ENCODE measurements around the gene CPNE1.
A peak's percentile ranks its signal among the peaks of the same experiment; 100 is the strongest.

CPNE1 gene

GRCh38 chr20:35652641-35653429, 11.9 kb downstream of the CPNE1 start:
- DNase-seq: no peak

GRCh38 chr20:35651958-35652357, 12.7 kb downstream of the CPNE1 start:
- DNase-seq: no peak

DNA sequence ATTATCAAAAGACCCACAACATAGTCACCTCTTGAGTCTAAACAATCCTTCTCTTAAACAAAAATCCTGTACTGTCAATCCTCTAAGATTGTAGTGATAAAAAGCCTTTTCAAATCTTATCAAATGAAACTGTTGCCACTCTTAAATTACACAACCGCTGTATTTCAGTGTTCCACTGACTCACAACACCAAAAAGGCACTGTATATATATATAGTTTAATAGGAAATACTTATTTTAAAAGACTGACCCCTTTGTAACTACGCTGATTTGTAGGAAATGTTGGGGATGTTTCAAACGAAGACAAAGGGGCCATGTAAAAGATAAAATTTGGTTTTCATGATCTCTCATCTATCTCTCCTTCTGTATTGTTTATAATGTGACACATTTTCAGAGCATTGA, 14.1 kb downstream of the CPNE1 start:
- DNase-seq: no peak

DNA sequence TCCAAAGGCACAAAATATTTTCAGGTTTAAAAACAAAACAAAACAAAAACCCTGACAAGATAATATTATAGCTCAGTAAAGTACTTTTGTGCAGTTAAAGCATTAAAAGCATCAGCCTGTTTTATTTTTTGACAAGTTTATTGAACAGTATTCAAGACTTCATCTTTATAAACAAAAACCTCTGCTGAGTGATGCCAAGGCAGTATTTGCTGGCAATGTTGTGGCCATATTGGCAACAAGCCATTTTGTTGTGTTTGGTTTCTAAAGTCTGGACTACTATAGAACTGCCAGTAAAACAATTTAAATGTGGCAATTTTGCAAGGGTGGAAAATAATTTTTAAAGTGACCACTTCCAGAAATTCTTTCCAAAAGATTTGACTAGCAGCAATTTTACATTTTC, 15.9 kb downstream of the CPNE1 start:
- DNase-seq: no peak

GRCh38 chr20:35644806-35645205, 19.9 kb downstream of the CPNE1 start:
- DNase-seq: no peak

GRCh38 chr20:35643045-35643444, 21.7 kb downstream of the CPNE1 start:
- DNase-seq: no peak

- DNase-seq: no peak
These were observed 23.0 kb downstream of the CPNE1 start for GRCh38 chr20:35641743-35642142.

DNA sequence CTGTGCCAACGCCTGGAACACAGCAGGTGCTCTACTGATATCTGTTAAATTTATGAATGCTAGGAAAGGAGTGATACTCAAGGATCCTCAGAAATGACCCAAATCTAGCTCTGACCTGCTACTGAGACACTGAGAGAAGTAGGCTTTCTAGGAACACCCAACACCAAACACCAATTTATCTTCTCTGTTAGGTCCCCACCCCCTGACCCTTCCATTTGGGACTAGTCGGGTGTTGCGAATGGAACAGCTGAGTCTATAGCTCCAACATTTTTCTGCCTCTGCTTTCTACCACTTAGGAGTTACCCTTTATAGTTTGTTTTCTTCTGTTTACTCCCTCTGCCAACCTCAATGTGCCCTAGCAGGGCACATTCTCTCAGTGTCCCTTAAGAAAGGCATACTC, 24.0 kb downstream of the CPNE1 start:
- DNase-seq: no peak

DNA sequence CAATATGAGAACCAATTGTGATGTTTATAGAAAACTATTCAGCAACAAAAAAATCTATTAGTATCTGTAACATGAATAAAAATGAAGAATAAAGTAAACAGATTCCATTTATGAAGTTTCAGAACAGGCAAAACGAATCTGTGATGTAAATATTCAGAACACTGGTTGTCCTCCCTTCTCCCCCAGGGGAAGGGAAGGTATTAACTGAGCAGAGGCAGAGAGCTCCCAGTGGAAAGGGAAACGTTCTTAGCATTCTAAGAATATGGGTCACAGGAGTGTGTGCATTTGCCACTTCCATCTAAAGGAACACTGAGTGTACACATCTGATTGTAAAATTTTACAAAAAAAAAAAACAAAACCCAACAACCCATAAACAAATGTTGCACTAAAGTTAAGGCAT, 25.9 kb downstream of the CPNE1 start:
- DNase-seq: no peak

- DNase-seq: no peak
These were observed 27.4 kb downstream of the CPNE1 start for GRCh38 chr20:35637276-35637675.

GRCh38 chr20:35636095-35636494, 28.6 kb downstream of the CPNE1 start:
- DNase-seq: no peak

- no peak for DNase-seq
These were observed 29.0 kb downstream of the CPNE1 start for GRCh38 chr20:35635652-35636051.

GRCh38 chr20:35632539-35633115, 32.1 kb downstream of the CPNE1 start:
- no peak for DNase-seq

- DNase-seq: no peak
These were observed 34.1 kb downstream of the CPNE1 start for GRCh38 chr20:35630636-35631035.

DNA sequence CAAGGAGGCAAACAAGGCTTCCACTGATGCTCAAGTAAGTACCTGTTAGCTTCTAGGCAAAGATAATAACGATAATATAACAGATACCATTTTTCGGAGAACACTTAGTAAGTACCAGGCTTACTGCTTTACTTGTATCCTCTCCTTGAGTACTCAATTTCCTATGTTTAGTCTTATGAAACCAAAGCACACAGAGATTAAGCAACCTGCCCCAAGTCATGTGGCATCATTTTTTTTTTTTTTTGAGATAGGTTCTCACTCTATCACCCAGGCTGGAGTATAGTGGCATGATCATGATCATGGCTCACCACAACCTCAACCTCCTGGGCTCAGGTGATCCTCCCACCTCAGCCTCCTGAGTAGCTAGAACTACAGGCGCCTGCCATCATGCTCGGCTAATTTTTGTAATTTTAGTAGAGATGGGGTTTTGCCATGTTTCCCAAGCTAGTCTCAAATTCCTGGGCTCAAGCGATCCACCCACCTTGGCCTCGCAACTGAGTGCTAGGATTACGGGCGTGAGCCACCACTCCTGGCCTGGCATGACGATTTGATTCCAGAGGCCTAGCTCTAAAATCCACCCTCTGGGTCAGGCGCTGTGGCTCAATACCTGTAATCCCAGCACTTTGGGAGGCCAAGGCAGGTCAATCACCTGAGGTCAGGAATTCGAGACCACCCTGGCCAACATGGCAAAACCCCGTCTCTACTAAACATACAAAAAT, 35.1 kb downstream of the CPNE1 start:
- no peak for DNase-seq

GRCh38 chr20:35627121-35627520, 37.6 kb downstream of the CPNE1 start:
- no peak for DNase-seq

DNA sequence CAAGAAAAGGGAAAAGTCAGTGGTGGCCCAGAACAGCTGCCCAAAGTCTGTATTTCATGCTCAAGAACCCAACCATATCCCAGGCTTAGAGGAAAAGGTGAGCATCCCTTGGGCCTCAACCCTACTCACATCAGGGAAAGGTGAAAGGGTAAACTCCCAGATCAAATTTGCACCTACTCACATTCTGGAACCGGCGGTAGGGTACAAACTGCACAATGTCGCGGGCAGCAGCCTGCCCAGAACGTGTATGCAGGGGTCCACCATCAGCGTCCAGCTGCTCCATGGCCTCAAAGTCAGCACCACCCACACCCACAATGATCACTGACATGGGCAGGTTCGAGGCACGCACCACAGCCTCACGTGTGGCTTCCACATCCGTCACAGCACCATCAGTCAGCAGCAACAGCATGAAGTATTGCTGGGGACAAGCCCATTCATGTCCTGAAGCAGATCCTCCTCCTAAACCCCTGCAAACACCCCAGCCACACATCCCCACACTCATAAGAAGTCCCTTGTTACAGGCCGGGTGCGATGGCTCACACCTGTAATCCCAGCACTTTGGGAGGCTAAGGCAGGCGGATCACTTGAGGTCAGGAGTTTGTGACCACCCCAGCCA, 38.2 kb downstream of the CPNE1 start:
- DNase-seq: no peak

GRCh38 chr20:35625584-35626385, 38.9 kb downstream of the CPNE1 start:
- no peak for DNase-seq

DNA sequence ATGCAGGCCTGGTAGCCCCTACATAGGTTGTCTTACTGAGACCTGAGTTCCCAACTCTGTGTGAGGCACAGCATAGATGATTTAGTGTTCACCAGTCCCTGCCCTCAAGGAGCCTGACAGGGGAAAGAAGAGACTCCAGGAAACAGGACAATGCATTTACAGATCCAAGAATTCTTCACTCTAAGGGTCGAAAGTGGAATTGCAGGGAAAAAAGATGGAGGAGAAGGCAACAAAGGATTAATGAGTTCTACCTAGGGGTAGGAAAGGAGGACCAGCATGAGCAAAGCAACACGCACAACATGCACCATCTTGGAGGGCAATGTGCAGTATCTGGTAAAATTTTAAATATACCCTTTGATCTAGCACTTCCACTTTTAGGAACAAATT, 43.1 kb downstream of the CPNE1 start:
- DNase-seq: no peak

DNA sequence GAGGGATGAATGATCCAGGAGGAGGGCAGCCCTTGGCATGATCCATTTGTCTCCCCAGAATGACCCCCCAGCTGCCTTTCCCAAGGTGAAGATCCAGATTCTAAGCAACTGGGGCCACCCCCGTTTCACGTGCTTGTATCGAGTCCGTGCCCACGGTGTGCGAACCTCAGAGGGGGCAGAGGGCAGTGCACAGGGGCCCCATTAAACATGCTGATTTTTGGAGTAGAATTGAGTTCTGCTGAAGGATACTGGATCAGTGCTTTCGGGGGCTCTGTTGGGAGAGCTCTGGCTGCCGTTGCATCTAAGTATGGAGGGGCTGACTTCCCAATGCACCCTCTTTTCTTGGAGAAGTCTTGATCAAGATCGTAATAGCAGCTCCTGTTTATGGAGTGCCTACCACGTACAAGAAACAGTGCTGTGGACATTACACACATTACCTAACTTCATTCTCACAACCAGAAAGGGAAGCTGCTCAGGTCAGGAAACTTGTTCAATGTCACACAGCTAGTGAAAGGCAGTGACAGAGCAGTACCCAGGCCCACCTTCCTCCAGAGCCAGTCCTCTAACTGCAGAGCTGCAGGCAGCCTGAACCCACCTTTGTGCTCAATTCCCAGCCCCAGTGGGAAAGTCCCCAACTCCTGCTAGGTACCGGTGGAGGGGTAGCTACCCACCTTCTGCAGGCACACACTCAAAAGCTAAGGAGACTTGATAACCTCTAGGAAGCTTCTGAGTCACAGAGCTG, 43.7 kb downstream of the CPNE1 start:
- no peak for DNase-seq

DNA sequence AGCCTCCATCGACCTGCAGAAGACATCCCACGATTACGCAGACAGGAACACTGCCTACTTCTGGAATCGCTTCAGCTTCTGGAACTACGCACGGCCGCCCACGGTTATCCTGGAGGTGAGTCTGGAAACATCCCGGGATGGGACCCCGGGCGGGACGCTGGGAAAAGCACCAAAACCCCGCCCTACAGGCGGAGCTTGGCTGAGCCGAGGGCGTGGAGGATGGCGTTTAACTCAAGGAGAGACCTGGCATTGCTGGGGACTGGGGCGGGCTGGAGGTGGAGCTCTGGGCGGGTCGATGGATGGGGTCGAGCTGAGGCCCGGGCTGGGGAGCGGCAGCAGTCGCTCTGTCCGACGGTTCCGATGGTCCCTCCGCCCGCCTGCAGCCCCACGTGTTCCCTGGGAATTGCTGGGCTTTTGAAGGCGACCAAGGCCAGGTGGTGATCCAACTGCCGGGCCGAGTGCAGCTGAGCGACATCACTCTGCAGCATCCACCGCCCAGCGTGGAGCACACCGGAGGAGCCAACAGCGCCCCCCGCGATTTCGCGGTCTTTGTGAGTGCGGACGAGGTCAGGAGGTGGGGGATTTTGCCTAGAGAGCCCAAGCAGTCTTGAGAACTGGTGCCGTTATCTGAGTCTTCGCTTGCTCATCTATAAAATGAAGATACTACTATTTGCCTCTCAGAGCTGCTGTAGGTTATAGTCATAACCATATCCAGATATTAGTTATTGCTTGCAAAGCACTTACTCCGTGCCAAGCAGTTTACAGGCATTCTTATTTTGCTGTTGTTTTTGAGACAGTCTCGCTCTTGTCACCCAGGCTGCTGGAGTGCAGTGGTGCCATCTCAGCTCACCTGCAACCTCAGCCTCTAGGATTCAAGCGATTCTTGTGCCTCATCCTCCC, 45.3 kb downstream of the CPNE1 start:
- DNase-seq: peak; percentile 89
